Dendritic cell treated with granulocyte-macrophage colony-stimulating factor and Interleukin-4, amounts not matched to agents 40 ng/mL and 50 ng/mL, for 4 days (primary cell): ENCODE data around the gene NRXN2.

Experiments
- H3K27ac Mint-ChIP-seq: one replicate; pipeline ENCODE4 v1.8.0; 2022; ENCODE audit warnings: mild to moderate bottlenecking, mixed read lengths
- H3K27me3 Mint-ChIP-seq: one replicate; pipeline ENCODE4 v1.8.0; 2022; ENCODE audit warnings: mild to moderate bottlenecking, mixed read lengths
- H3K36me3 Mint-ChIP-seq: one replicate; pipeline ENCODE4 v1.8.0; 2022; ENCODE audit warnings: low read depth, mixed read lengths
- H3K4me1 Mint-ChIP-seq: one replicate; pipeline ENCODE4 v1.8.0; 2022; ENCODE audit warnings: low read depth, mixed read lengths
- H3K4me3 Mint-ChIP-seq: one replicate; pipeline ENCODE4 v1.8.0; 2022; ENCODE audit warnings: mild to moderate bottlenecking, moderate library complexity, mixed read lengths
- H3K9me3 Mint-ChIP-seq: one replicate; pipeline ENCODE4 v1.8.0; 2022; ENCODE audit warnings: mixed read lengths
- intact Hi-C: fragments of 100-400 bp; cut with micrococcal nuclease; formaldehyde crosslinking; loops from one replicate; pipeline ENCODE4 v1.15.0; 2022

NRXN2 gene

GRCh38 chr11:64742889-64743590 is 20.0 kb upstream of the NRXN2 start:
- Mint-ChIP-seq H3K27ac (no peak overlapping the region), H3K4me1 (peaks cover 40% of the 10 kb centered on the region), H3K27me3 (peaks cover 10% of the 10 kb centered on the region), H3K9me3 (no peaks in the 10 kb centered on the region), H3K4me3 (peak overlapping the region; percentile 72), H3K36me3 (peaks cover 17% of the 10 kb centered on the region)
- intact Hi-C loops = loop anchor here (5.0 kb wide), 1 partner anchor 34 kb away; the partner anchor contains the start of gene SF1

GRCh38 chr11:64742087-64742888 is 19.3 kb upstream of the NRXN2 start:
- peak overlapping the region; percentile 40 for H3K27ac Mint-ChIP-seq
- intact Hi-C loops = loop anchor here (5.0 kb wide), 1 partner anchor 35 kb away; the partner anchor contains the start of gene SF1
- peaks cover 40% of the 10 kb centered on the region for H3K4me1 Mint-ChIP-seq
- no peaks in the 10 kb centered on the region for H3K9me3 Mint-ChIP-seq
- peaks cover 10% of the 10 kb centered on the region for H3K27me3 Mint-ChIP-seq
- peaks cover 25% of the 10 kb centered on the region for H3K36me3 Mint-ChIP-seq
- H3K4me3 Mint-ChIP-seq = peak overlapping the region; percentile 72

- H3K27me3 Mint-ChIP-seq = peaks cover 10% of the 10 kb centered on the region
- H3K27ac Mint-ChIP-seq = peak overlapping the region; percentile 40
- H3K4me1 Mint-ChIP-seq = peaks cover 40% of the 10 kb centered on the region
These were observed 18.5 kb upstream of the NRXN2 start for GRCh38 chr11:64741375-64742086.

GRCh38 chr11:64739871-64740270 is 16.9 kb upstream of the NRXN2 start:
- H3K27ac Mint-ChIP-seq = no peak overlapping the region
- no peaks in the 10 kb centered on the region for H3K9me3 Mint-ChIP-seq
- peaks cover 10% of the 10 kb centered on the region for H3K27me3 Mint-ChIP-seq
- H3K4me1 Mint-ChIP-seq = peaks cover 24% of the 10 kb centered on the region
- H3K36me3 Mint-ChIP-seq = peaks cover 43% of the 10 kb centered on the region
- intact Hi-C loops = loop anchor here (5.0 kb wide), 1 partner anchor 37 kb away; the partner anchor contains the start of gene SF1
- no peak overlapping the region for H3K4me3 Mint-ChIP-seq

More at GRCh38 chr11:64741375-64742086, 18.5 kb upstream of the NRXN2 start:
- Mint-ChIP-seq H3K36me3 (peaks cover 32% of the 10 kb centered on the region), H3K9me3 (no peaks in the 10 kb centered on the region), H3K4me3 (peak overlapping the region; percentile 72)
- intact Hi-C loops = loop anchor here (5.0 kb wide), 1 partner anchor 36 kb away; the partner anchor contains the start of gene SF1

- Mint-ChIP-seq H3K27me3 (no peaks in the 10 kb centered on the region), H3K36me3 (peaks cover 55% of the 10 kb centered on the region), H3K4me3 (no peak overlapping the region), H3K9me3 (no peaks in the 10 kb centered on the region), H3K4me1 (peaks cover 11% of the 10 kb centered on the region), H3K27ac (no peak overlapping the region)
- intact Hi-C loops = no loop called here
These were observed 13.7 kb upstream of the NRXN2 start for GRCh38 chr11:64736654-64737053.

GRCh38 chr11:64735725-64736259 is 12.8 kb upstream of the NRXN2 start:
- Mint-ChIP-seq H3K27me3 (no peaks in the 10 kb centered on the region), H3K27ac (no peak overlapping the region), H3K9me3 (no peaks in the 10 kb centered on the region), H3K36me3 (peaks cover 55% of the 10 kb centered on the region), H3K4me3 (no peak overlapping the region), H3K4me1 (peaks cover 5% of the 10 kb centered on the region)
- intact Hi-C loops = no loop called here

- peaks cover 55% of the 10 kb centered on the region for H3K36me3 Mint-ChIP-seq
- H3K9me3 Mint-ChIP-seq = no peaks in the 10 kb centered on the region
- no peak overlapping the region for H3K4me3 Mint-ChIP-seq
- peaks cover 5% of the 10 kb centered on the region for H3K4me1 Mint-ChIP-seq
- intact Hi-C loops = no loop called here
- H3K27ac Mint-ChIP-seq = no peak overlapping the region
- no peaks in the 10 kb centered on the region for H3K27me3 Mint-ChIP-seq
These were observed 12.1 kb upstream of the NRXN2 start for GRCh38 chr11:64734811-64735724.

- Mint-ChIP-seq H3K4me3 (no peak overlapping the region), H3K36me3 (peaks cover 52% of the 10 kb centered on the region), H3K27ac (no peak overlapping the region), H3K27me3 (no peaks in the 10 kb centered on the region), H3K9me3 (no peaks in the 10 kb centered on the region), H3K4me1 (peaks cover 5% of the 10 kb centered on the region)
- intact Hi-C loops = no loop called here
These were observed 8.6 kb upstream of the NRXN2 start for GRCh38 chr11:64731601-64732000.

- peaks cover 35% of the 10 kb centered on the region for H3K36me3 Mint-ChIP-seq
- peaks cover 4% of the 10 kb centered on the region for H3K27me3 Mint-ChIP-seq
These were observed 6.9 kb upstream of the NRXN2 start for GRCh38 chr11:64729851-64730382.

GRCh38 chr11:64728757-64729365 is 5.9 kb upstream of the NRXN2 start:
- H3K4me3 Mint-ChIP-seq = no peak overlapping the region
- no peak overlapping the region for H3K27ac Mint-ChIP-seq
- H3K9me3 Mint-ChIP-seq = no peaks in the 10 kb centered on the region
- H3K4me1 Mint-ChIP-seq = peaks cover 16% of the 10 kb centered on the region
- peaks cover 5% of the 10 kb centered on the region for H3K27me3 Mint-ChIP-seq
- intact Hi-C loops = no loop called here
- H3K36me3 Mint-ChIP-seq = peaks cover 30% of the 10 kb centered on the region

More at GRCh38 chr11:64729851-64730382, 6.9 kb upstream of the NRXN2 start:
- H3K4me1 Mint-ChIP-seq = peaks cover 14% of the 10 kb centered on the region
- no peak overlapping the region for H3K4me3 Mint-ChIP-seq
- H3K9me3 Mint-ChIP-seq = no peaks in the 10 kb centered on the region
- intact Hi-C loops = no loop called here
- no peak overlapping the region for H3K27ac Mint-ChIP-seq

- H3K4me3 Mint-ChIP-seq = no peak overlapping the region
- peaks cover 15% of the 10 kb centered on the region for H3K27me3 Mint-ChIP-seq
- peaks cover 26% of the 10 kb centered on the region for H3K36me3 Mint-ChIP-seq
- H3K4me1 Mint-ChIP-seq = peaks cover 22% of the 10 kb centered on the region
- no peak overlapping the region for H3K27ac Mint-ChIP-seq
- intact Hi-C loops = no loop called here
- H3K9me3 Mint-ChIP-seq = no peaks in the 10 kb centered on the region
These were observed 4.0 kb upstream of the NRXN2 start for GRCh38 chr11:64726867-64727530.

GRCh38 chr11:64726211-64726641 is 3.2 kb upstream of the NRXN2 start:
- Mint-ChIP-seq H3K27ac (no peak overlapping the region), H3K4me3 (no peak overlapping the region), H3K9me3 (no peaks in the 10 kb centered on the region), H3K36me3 (peaks cover 23% of the 10 kb centered on the region), H3K27me3 (peaks cover 22% of the 10 kb centered on the region), H3K4me1 (peaks cover 23% of the 10 kb centered on the region)
- intact Hi-C loops = no loop called here
